ENCODE data around the gene NTF3.

DNA sequence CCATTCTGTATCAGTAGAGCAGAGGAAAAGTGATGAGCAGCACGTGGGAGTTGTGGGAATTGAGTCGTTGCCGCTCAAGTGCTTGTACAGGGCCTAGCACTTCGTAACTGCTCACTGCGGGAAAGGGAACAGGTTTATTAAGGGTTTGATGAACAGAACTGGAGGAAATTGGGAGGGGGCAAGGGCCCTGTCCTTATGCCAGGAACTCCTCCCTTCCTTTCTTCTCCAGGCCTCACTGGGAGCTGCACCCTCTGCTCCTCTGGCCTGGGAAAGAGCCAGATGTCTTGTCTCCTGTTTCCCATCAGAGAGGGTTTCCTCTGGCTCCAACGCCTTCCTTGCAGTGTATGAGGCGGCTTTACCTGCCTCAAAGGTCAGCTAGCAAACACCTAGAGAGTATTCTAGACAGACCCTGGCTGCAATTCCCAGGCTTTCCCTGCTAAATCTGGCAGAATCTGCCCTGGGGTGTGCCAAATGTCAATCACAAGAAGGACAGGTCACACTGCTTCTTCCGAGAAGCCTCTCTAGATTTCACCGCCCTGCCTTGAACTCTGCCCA is 78.4 kb downstream of the NTF3 start:
- no peak for TF ChIP-seq POLR2AphosphoS5 (IDR thresholded peaks at IDR 0.05)
- TF ChIP-seq CTCF (IDR thresholded peaks at IDR 0.05), result no peak
- TF ChIP-seq POLR2A (IDR thresholded peaks at IDR 0.05), result no peak
